ENCODE results near the gene PGAM1. TPM values are rescaled to one million over a fixed set of nuclear protein-coding genes. Genes with fewer than 3 reads are reported as not detected.

PGAM1 gene
- total and polyA plus RNA-seq, 2 of the 13 experiments (the other 11 are each of a cell fraction or from before 2014, with no cell fraction given), result 354 to 483 TPM

GRCh38 chr10:97400665-97401454 is 25.1 kb upstream of the PGAM1 start, which contains the start of gene RRP12 (continued):
- no peak for TF ChIP-seq KIAA2018 (CRISPR knock-in tag; IDR thresholded peaks at IDR 0.05; ENCODE audit: borderline replicate concordance)
- no peak for TF ChIP-seq E2F1 (CRISPR knock-in tag; IDR thresholded peaks at IDR 0.05)
- TF ChIP-seq ZNF652 (CRISPR knock-in tag; IDR thresholded peaks at IDR 0.05; ENCODE audit: borderline replicate concordance, low read depth), result no peak
- peak; percentile 69 for TF ChIP-seq KMT2B (CRISPR knock-in tag; IDR thresholded peaks at IDR 0.05)
- TF ChIP-seq ZFP1 (CRISPR knock-in tag; IDR thresholded peaks at IDR 0.05), result no peak
- TF ChIP-seq, protein P1, sequence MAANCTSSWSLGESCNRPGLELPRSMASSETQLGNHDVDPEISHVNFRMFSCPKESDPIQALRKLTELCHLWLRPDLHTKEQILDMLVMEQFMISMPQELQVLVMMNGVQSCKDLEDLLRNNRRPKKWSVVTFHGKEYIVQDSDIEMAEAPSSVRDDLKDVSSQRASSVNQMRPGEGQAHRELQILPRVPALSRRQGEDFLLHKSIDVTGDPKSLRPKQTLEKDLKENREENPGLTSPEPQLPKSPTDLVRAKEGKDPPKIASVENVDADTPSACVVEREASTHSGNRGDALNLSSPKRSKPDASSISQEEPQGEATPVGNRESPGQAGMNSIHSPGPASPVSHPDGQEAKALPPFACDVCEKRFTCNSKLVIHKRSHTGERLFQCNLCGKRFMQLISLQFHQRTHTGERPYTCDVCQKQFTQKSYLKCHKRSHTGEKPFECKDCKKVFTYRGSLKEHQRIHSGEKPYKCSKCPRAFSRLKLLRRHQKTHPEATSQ (CRISPR knock-in tag; IDR thresholded peaks at IDR 0.05; ENCODE audit: borderline replicate concordance), result no peak
- TF ChIP-seq, protein P2, sequence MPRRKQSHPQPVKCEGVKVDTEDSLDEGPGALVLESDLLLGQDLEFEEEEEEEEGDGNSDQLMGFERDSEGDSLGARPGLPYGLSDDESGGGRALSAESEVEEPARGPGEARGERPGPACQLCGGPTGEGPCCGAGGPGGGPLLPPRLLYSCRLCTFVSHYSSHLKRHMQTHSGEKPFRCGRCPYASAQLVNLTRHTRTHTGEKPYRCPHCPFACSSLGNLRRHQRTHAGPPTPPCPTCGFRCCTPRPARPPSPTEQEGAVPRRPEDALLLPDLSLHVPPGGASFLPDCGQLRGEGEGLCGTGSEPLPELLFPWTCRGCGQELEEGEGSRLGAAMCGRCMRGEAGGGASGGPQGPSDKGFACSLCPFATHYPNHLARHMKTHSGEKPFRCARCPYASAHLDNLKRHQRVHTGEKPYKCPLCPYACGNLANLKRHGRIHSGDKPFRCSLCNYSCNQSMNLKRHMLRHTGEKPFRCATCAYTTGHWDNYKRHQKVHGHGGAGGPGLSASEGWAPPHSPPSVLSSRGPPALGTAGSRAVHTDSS (CRISPR knock-in tag; conservative IDR thresholded peaks at IDR 0.05), result no peak
- peak; percentile 54 for TF ChIP-seq RBFOX2 (IDR thresholded peaks at IDR 0.05; ENCODE audit: low read depth, low read length)
- TF ChIP-seq ZNF607 (CRISPR knock-in tag; IDR thresholded peaks at IDR 0.05; ENCODE audit: borderline replicate concordance), result no peak
- TF ChIP-seq POLR2A (IDR thresholded peaks at IDR 0.05; ENCODE audit: insufficient read depth in 1 of 2, low read depth in 2 of 2, low read length in 2 of 2), result peak; percentile 61 to 81; a peak in 3 of 4 replicates
- TF ChIP-seq ZNF589 (CRISPR knock-in tag; conservative IDR thresholded peaks at IDR 0.05), result no peak
- TF ChIP-seq GABPB1 (CRISPR knock-in tag; IDR thresholded peaks at IDR 0.05), result peak; percentile 94
- TF ChIP-seq ATF4 (CRISPR knock-in tag; IDR thresholded peaks at IDR 0.05), result no peak
- no peak for TF ChIP-seq TCF12 (IDR thresholded peaks at IDR 0.05)
- no peak for TF ChIP-seq TCF12 (CRISPR knock-in tag; IDR thresholded peaks at IDR 0.05)

All from HepG2 (cell line).